Chondrocyte (in vitro differentiated cells): Measurements from ENCODE around the gene BPHL. TPM values are rescaled to one million over a fixed set of nuclear protein-coding genes. Genes with fewer than 3 reads are reported as not detected.
"Not testable (repeated sequence)": the region's sequence is repeated elsewhere in the genome, so short reads cannot be mapped to it uniquely, and the experiment has no call there.

ENCODE experiments used
- DNase-seq: peaks from one replicate; pipeline ENCODE4 v3.0.0; 2021; ENCODE audit warnings: mixed read lengths, low spot score
- H3K27ac Mint-ChIP-seq: one replicate; pipeline ENCODE4 v1.8.0; 2021; ENCODE audit warnings: mild to moderate bottlenecking, moderate library complexity, mixed read lengths; ENCODE audit not compliant: unreplicated experiment
- H3K27me3 Mint-ChIP-seq: 2 replicates; pipeline ENCODE4 v1.8.0; 2021; ENCODE audit warnings: low read depth, mixed read lengths
- H3K36me3 Mint-ChIP-seq: 2 replicates; pipeline ENCODE4 v1.8.0; 2021; ENCODE audit warnings: low read depth, mixed read lengths
- H3K4me1 Mint-ChIP-seq: 2 replicates; pipeline ENCODE4 v1.8.0; 2021; ENCODE audit warnings: low read depth, mild to moderate bottlenecking, mixed read lengths
- H3K4me3 Mint-ChIP-seq: one replicate; pipeline ENCODE4 v1.8.0; 2021; ENCODE audit warnings: mild to moderate bottlenecking, moderate library complexity, mixed read lengths; ENCODE audit not compliant: unreplicated experiment
- H3K9me3 Mint-ChIP-seq: 2 replicates; pipeline ENCODE4 v1.8.0; 2021; ENCODE audit warnings: low read depth, mixed read lengths
- total RNA-seq: library from RNA; stranded (reverse); gene quantifications from 3 replicates; pipeline ENCODE4 v1.2.1, GENCODE V29; 2021
- TF ChIP-seq, protein P1 (sequence below): fragments of 200-600 bp; sonication (generic); IDR thresholded peaks from 2 replicates; pipeline ENCODE4 v1.5.0; 2021; ENCODE audit warnings: antibody characterized with exemption, mild to moderate bottlenecking, moderate library complexity

Gene BPHL
- total RNA-seq, 1 donor from 2014 or later = 26.2 TPM

DNA sequence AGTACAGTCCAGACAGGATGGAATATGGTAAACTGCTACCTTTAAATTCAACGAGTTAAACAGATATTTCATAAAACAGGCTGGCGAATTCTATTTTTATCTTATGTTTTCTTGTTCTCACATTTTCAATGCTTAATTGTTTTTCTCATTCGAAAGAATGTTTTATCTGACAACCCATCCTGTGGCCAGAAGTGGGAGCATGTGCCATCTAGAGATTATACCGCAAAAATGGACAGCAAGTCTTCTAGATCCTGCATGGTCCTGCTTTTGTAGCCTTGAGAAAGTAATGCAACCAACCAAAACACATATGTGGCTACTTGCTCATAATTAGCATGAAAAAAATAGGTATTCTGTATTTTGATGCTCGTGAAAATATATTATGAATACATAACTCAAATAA, 78.3 kb downstream of the BPHL start:
- Mint-ChIP-seq H3K27me3 (no peaks in the 10 kb centered on the region), H3K9me3 (peaks cover 3% of the 10 kb centered on the region), H3K4me1 (no peaks in the 10 kb centered on the region), H3K4me3 (no peak overlapping the region), H3K36me3 (no peaks in the 10 kb centered on the region), H3K27ac (no peak overlapping the region)
- TF ChIP-seq, protein P1, sequence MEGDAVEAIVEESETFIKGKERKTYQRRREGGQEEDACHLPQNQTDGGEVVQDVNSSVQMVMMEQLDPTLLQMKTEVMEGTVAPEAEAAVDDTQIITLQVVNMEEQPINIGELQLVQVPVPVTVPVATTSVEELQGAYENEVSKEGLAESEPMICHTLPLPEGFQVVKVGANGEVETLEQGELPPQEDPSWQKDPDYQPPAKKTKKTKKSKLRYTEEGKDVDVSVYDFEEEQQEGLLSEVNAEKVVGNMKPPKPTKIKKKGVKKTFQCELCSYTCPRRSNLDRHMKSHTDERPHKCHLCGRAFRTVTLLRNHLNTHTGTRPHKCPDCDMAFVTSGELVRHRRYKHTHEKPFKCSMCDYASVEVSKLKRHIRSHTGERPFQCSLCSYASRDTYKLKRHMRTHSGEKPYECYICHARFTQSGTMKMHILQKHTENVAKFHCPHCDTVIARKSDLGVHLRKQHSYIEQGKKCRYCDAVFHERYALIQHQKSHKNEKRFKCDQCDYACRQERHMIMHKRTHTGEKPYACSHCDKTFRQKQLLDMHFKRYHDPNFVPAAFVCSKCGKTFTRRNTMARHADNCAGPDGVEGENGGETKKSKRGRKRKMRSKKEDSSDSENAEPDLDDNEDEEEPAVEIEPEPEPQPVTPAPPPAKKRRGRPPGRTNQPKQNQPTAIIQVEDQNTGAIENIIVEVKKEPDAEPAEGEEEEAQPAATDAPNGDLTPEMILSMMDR = no peak
- DNase-seq = no peak

DNA sequence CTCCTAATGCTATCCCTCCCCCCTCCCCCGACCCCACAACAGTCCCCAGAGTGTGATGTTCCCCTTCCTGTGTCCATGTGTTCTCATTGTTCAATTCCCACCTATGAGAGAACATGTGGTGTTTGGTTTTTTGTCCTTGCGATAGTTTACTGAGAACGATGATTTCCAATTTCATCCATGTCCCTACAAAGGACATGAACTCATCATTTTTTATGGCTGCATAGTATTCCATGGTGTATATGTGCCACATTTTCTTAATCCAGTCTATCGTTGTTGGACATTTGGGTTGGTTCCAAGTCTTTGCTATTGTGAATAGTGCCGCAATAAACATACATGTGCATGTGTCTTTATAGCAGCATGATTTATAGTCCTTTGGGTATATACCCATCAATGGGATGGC, 79.2 kb downstream of the BPHL start:
- H3K4me1 Mint-ChIP-seq, H3K27ac Mint-ChIP-seq, H3K9me3 Mint-ChIP-seq, H3K4me3 Mint-ChIP-seq, H3K27me3 Mint-ChIP-seq, H3K36me3 Mint-ChIP-seq, DNase-seq: not testable (repeated sequence)

DNA sequence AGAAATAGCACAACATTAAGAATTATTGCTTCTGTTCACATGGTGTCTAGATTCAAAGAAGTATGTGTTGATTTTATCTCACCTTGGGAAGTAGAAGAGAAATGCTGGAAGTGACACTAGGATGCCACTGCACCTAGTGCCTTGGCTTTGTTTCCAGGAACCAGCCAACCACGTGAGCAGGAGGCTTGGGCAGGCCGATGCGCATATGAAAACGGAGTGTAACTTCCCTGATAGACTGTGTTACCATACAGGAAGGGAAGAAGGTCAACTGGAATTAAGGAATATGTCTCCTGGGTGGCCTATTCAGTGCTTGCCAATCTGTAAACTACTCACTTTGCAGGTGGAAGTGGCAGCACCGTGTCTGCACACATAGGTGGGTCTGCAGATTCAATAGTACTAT, 80.9 kb downstream of the BPHL start:
- TF ChIP-seq, protein P1 = no peak
- no peak overlapping the region for H3K4me3 Mint-ChIP-seq
- H3K27ac Mint-ChIP-seq = no peak overlapping the region
- H3K9me3 Mint-ChIP-seq = peaks cover 8% of the 10 kb centered on the region
- H3K36me3 Mint-ChIP-seq = peaks cover 2% of the 10 kb centered on the region
- DNase-seq = no peak
- peaks cover 13% of the 10 kb centered on the region for H3K4me1 Mint-ChIP-seq
- no peaks in the 10 kb centered on the region for H3K27me3 Mint-ChIP-seq

DNA sequence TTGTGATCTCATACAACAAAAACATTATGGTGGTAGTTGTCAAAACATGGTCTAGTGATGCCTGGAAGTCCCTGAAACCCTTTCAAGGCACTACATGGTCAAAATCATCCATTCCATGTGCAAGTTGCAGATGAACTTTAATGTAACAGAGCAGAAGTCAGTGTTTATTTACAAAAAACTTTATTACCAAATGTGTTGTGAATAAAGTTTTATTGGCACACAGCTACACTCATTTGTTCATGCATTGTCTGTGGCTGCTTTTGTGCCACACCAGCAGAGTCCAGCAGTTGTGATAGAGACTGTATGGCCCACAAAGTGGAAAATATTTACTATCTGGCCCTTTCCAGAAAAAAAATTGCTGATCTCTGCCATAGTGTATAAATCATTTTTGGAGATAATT, 82.2 kb downstream of the BPHL start:
- H3K9me3 Mint-ChIP-seq = peaks cover 12% of the 10 kb centered on the region
- H3K27ac Mint-ChIP-seq = no peak overlapping the region
- peaks cover 2% of the 10 kb centered on the region for H3K36me3 Mint-ChIP-seq
- H3K27me3 Mint-ChIP-seq = no peaks in the 10 kb centered on the region
- H3K4me3 Mint-ChIP-seq = no peak overlapping the region
- no peak for DNase-seq
- H3K4me1 Mint-ChIP-seq = peaks cover 19% of the 10 kb centered on the region
- TF ChIP-seq, protein P1 = no peak

DNA sequence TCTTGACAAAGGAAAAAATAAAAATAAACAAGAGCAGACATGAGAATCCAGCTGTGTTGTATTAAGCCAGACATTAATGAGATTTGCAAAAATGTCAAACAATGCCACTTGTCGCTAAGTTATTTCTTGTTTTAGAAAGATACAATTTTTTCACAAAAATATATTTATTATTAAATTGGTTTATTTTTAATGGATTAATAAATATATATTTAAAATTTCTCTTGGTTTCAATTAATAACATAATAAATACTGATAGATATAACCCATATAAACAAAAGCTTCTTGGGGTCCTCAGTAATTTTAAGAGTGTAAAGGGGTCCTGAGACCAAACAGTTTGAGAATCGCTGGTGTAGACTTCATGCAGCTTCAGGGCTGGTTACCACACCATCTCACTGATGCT, 82.9 kb downstream of the BPHL start:
- H3K36me3 Mint-ChIP-seq = peaks cover 2% of the 10 kb centered on the region
- no peak for DNase-seq
- TF ChIP-seq, protein P1 = no peak
- H3K27ac Mint-ChIP-seq = no peak overlapping the region
- H3K27me3 Mint-ChIP-seq = no peaks in the 10 kb centered on the region
- H3K4me3 Mint-ChIP-seq = no peak overlapping the region
- H3K9me3 Mint-ChIP-seq = peaks cover 12% of the 10 kb centered on the region
- H3K4me1 Mint-ChIP-seq = peaks cover 26% of the 10 kb centered on the region

Other genes starting within 250 kb of the BPHL start
- gene SERPINB9, start 215.4 kb upstream of the BPHL start, total RNA-seq = 0.31 to 0.67 TPM (median 0.62 TPM) in 3 replicates
- gene SERPINB6, start 147.1 kb upstream of the BPHL start, total RNA-seq = 74.0 to 98.0 TPM (median 97.3 TPM) in 3 replicates
- gene NQO2, start 118.8 kb upstream of the BPHL start, total RNA-seq = 34.4 to 40.7 TPM (median 35.1 TPM) in 3 replicates
- gene RIPK1, start 50.2 kb upstream of the BPHL start, total RNA-seq = 24.9 to 26.2 TPM (median 25.2 TPM) in 3 replicates
- gene TUBB2A, start 38.8 kb downstream of the BPHL start, total RNA-seq = 212 to 290 TPM (median 223 TPM) in 3 replicates
- gene TUBB2B, start 108.9 kb downstream of the BPHL start, total RNA-seq = 109 to 119 TPM (median 117 TPM) in 3 replicates
- gene PSMG4, start 140.2 kb downstream of the BPHL start, total RNA-seq = 16.2 to 24.7 TPM (median 17.2 TPM) in 3 replicates